Cardiac muscle cell (in vitro differentiated cells and primary cell): Measurements from ENCODE around the gene LBH. TPM values are rescaled to one million over a fixed set of nuclear protein-coding genes. Genes with fewer than 3 reads are reported as not detected.

ENCODE experiments used
- DNase-seq, 2 donors: peaks; one replicate each; pipeline versions ENCODE4 v3.0.0 to v3.0.0-alpha.2; 2010 to 2017; ENCODE audit warnings: low read depth in 1 of 2, low spot score in 1 of 2
- H3K27ac ChIP-seq: fragments of 200-600 bp; sonication (generic); 2 replicates; pipeline ENCODE4 v1.5.1; 2016
- H3K27me3 ChIP-seq: fragments of 200-600 bp; sonication (generic); 2 replicates; pipeline ENCODE4 v1.6.0; 2016; ENCODE audit warnings: control low read depth
- H3K36me3 ChIP-seq: fragments of 200-600 bp; sonication (generic); 2 replicates; pipeline ENCODE4 v1.5.1; 2016; ENCODE audit warnings: control low read depth
- H3K4me1 ChIP-seq: fragments of 200-600 bp; sonication (generic); 2 replicates; pipeline ENCODE4 v1.8.1; 2017; ENCODE audit warnings: low read depth, mild to moderate bottlenecking, mixed run types
- H3K4me3 ChIP-seq: fragments of 200-600 bp; sonication (generic); 2 replicates; pipeline ENCODE4 v1.5.1; 2016; ENCODE audit warnings: mild to moderate bottlenecking
- H3K9me3 ChIP-seq: fragments of 200-600 bp; sonication (generic); 2 replicates; pipeline ENCODE4 v1.5.1; 2017; ENCODE audit warnings: low read depth, mild to moderate bottlenecking, control low read depth
- polyA plus RNA-seq: library from polyadenylated mRNA; unstranded; fragments of >200 nt; fragmentation: Nextera tagmentation; extraction: Ambion mirVana; gene quantifications from 2 replicates; pipeline ENCODE4 v1.2.1, GENCODE V29; 2016
- total RNA-seq: library from RNA; depleted of rRNA; stranded (reverse); fragments of >200 nt; gene quantifications from 2 replicates; pipeline ENCODE4 v1.2.3, GENCODE V29; 2016
- TF ChIP-seq, protein P1 (sequence below): IDR thresholded peaks from 2 replicates; pipeline ENCODE4 v1.5.1; 2012; ENCODE audit warnings: low read depth, mild to moderate bottlenecking, low read length

LBH gene
- total and polyA plus RNA-seq, 2 experiments from 2014 or later: 632 to 1,389 TPM

DNA sequence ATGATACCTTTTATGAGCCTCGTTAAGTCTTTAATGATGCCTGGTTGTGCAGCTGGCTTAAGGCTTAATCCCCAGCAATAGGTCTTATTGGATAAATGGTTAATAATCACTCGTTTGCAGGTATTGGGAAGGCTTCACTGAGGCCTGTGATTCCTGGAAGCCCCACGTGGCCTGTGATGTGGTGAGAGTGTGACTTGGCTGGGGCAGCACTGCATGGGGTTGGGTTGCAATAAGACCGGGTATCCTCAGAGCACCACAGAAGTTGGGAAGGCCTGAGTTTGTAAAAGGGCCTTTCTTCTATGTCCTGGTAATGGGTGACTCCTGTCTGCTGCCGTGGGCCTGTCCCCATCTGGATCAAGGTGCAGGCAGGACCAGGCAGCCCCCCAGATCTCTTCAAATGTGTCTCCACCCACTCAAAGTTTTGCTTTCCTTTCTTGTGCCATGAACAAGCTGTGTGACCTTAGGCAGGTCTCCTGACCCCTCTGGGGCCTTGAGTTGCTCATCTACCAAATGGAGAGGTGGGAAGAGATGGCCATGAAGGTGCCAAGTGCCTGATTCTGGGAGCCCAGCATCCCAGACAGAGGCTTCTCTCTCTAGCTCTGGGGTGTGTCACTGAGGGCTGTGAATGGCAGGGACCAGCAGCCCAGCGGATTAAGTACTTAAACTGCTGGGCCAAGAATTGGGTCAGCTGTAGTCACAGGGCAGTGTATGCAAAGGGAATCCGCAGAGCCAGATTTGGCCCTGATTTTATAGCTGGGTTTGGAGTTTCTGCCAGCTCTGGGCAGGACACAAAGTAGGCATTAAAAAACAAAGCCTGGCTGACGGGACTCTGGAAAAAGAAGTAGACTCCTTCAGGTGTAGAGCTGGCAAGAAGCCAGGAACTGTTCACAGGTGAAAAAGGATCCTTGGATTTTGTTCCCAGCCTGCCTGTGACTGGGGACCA, 24.4 kb downstream of the LBH start:
- TF ChIP-seq, protein P1, sequence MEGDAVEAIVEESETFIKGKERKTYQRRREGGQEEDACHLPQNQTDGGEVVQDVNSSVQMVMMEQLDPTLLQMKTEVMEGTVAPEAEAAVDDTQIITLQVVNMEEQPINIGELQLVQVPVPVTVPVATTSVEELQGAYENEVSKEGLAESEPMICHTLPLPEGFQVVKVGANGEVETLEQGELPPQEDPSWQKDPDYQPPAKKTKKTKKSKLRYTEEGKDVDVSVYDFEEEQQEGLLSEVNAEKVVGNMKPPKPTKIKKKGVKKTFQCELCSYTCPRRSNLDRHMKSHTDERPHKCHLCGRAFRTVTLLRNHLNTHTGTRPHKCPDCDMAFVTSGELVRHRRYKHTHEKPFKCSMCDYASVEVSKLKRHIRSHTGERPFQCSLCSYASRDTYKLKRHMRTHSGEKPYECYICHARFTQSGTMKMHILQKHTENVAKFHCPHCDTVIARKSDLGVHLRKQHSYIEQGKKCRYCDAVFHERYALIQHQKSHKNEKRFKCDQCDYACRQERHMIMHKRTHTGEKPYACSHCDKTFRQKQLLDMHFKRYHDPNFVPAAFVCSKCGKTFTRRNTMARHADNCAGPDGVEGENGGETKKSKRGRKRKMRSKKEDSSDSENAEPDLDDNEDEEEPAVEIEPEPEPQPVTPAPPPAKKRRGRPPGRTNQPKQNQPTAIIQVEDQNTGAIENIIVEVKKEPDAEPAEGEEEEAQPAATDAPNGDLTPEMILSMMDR: no peak
- H3K36me3 ChIP-seq: peaks cover 62% of the 10 kb centered on the region
- no peak for DNase-seq

DNA sequence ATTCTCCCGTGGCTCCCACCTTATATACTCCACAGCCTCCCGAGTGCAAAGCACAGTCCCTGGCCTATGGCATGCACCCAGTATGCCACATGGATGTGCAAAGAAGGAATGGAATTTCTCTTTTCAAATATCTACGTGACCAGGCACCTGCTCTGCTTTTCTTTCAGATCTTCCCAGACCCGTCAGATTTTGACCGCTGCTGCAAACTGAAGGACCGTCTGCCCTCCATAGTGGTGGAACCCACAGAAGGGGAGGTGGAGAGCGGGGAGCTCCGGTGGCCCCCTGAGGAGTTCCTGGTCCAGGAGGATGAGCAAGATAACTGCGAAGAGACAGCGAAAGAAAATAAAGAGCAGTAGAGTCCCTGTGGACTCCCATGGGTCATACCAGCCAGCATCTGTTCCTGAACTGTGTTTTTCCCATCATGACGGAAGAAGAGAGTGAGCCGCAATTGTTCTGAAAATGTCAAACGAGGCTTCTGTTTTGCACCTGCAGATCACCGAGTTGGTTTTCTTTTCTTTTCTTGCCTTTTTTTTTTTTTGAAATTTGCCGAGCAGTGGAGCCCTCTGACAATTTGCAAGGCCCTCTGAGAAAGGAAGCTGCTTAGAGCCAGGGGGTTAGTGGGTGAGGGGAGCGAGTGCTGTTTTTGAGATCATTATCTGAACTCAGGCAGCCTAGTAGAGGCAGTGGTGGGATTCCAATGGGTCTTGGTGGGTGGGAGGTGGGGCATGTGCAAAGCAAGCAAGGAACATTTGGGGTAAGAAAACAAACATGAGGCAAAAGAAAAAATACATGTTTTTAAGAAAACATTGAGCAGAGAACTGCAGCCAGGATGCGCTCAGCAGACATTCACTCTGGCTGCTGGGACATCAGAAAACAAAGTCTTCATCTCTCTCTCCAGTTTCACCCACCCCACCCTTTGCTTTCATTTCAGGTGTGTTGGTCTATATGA, 26.2 kb downstream of the LBH start:
- no peaks in the 10 kb centered on the region for H3K9me3 ChIP-seq
- peaks cover 24% of the 10 kb centered on the region for H3K4me1 ChIP-seq
- peak overlapping the region; percentile 17 for H3K27ac ChIP-seq
- peaks cover 62% of the 10 kb centered on the region for H3K36me3 ChIP-seq
- TF ChIP-seq, protein P1: no peak
- H3K4me3 ChIP-seq: no peak overlapping the region
- DNase-seq: no peak
- H3K27me3 ChIP-seq: no peaks in the 10 kb centered on the region

More for the DNA sequence above, 24.4 kb downstream of the LBH start:
- no peaks in the 10 kb centered on the region for H3K9me3 ChIP-seq
- H3K27me3 ChIP-seq: no peaks in the 10 kb centered on the region
- peak overlapping the region; percentile 64 for H3K27ac ChIP-seq
- H3K4me3 ChIP-seq: no peak overlapping the region
- peaks cover 42% of the 10 kb centered on the region for H3K4me1 ChIP-seq

DNA sequence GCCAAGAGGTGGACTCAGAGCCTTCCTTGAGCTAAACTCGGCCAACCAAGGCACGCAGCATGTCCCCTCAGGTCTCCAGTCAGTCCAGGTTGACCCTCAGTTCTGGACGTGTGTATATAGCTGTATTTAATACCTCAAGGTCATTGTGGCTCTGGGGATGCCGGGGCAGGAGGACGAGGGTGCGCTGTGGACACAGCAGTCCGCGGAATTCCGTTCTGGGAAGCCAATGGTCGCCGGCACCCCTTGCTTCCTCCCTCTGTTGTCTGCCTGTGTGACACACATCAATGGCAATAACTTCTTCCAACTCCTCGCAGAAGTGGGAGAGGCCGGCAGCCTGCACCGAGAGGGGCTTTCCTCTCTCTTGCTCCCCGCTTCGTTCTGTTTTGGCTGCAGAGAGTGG, 27.7 kb downstream of the LBH start:
- peaks cover 54% of the 10 kb centered on the region for H3K36me3 ChIP-seq
- no peaks in the 10 kb centered on the region for H3K9me3 ChIP-seq
- peak overlapping the region; percentile 40 for H3K27ac ChIP-seq
- peaks cover 8% of the 10 kb centered on the region for H3K4me1 ChIP-seq
- H3K4me3 ChIP-seq: no peak overlapping the region
- TF ChIP-seq, protein P1: no peak
- no peaks in the 10 kb centered on the region for H3K27me3 ChIP-seq
- DNase-seq: no peak

DNA sequence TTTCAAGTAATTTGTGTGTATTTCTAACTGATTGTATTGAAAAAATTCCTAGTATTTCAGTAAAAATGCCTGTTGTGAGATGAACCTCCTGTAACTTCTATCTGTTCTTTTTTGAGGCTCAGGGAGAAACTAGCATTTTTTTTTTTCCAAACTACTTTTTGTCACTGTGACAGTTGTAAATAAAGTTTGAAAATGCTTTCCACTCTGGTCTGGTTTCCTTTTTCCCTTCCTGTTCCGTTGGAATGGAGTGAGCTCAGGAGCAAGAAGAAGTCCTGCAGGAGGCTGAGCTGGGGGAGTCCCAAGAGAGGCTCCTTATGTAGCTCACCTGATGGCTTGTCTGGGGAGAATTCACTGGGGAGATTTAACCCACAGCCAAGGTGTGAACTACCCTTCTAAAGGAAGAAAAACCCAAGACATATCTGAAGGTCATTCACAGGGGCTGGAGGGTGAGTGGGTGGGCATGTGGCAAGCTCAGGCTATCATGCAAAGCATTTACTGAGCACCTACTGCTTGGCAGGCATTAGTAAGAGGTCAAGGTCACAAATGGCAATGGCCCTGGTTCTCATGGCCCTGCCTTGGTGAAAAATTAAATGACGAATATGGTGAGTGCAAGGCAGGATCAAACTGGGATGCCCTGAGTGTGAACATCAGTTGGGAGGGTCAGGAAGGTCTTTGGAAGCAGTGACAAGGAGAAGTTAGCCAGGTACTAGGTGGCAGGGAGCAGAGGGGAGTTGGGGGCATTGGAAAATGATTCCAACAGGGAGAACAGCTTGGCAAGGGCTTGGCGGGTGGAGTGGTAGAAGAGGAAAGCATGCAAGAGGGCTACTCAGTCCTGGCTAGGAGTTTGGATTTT, 28.7 kb downstream of the LBH start:
- Histone ChIP-seq H3K9me3 (no peaks in the 10 kb centered on the region), H3K27me3 (no peaks in the 10 kb centered on the region), H3K27ac (peak overlapping the region; percentile 59), H3K4me1 (no peaks in the 10 kb centered on the region), H3K4me3 (no peak overlapping the region), H3K36me3 (peaks cover 46% of the 10 kb centered on the region)
- TF ChIP-seq, protein P1: no peak
- DNase-seq: no peak

DNA sequence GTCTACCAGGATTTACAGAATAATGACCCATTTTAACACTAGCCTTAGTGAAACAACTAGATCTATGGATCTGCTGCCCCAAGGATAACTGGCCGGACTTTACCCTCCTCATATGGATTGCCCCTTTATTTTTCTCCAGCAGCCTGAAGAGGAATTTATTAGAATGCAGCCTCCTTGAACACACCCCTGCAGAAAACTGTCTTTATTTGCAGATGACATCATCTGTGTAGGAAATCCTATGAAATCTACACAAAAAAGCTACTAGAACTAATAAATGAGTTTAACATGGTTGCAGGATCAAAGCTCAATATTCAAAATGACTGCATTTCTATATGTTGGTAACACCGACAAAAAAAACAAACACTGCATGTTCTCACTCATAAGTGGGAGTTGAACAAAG, 29.6 kb downstream of the LBH start:
- no peaks in the 10 kb centered on the region for H3K4me1 ChIP-seq
- peak overlapping the region; percentile 59 for H3K27ac ChIP-seq
- H3K4me3 ChIP-seq: no peak overlapping the region
- H3K9me3 ChIP-seq: no peaks in the 10 kb centered on the region
- H3K27me3 ChIP-seq: no peaks in the 10 kb centered on the region
- peaks cover 38% of the 10 kb centered on the region for H3K36me3 ChIP-seq
- no peak for DNase-seq
- TF ChIP-seq, protein P1: no peak
